CD4-positive, alpha-beta T cell treated with Interleukin-6 at 100 ng/mL for 8 hours (primary cell): ENCODE data around the gene ERBIN.
A peak's percentile ranks its signal among the peaks of the same experiment; 100 is the strongest.
"Not testable (repeated sequence)": the region's sequence is repeated elsewhere in the genome, so short reads cannot be mapped to it uniquely, and the experiment has no call there.

Source experiments
- DNase-seq: peaks from one replicate; pipeline ENCODE4 v3.0.0-alpha.2; 2020; ENCODE audit warnings: mixed read lengths, low spot score

Gene ERBIN

DNA sequence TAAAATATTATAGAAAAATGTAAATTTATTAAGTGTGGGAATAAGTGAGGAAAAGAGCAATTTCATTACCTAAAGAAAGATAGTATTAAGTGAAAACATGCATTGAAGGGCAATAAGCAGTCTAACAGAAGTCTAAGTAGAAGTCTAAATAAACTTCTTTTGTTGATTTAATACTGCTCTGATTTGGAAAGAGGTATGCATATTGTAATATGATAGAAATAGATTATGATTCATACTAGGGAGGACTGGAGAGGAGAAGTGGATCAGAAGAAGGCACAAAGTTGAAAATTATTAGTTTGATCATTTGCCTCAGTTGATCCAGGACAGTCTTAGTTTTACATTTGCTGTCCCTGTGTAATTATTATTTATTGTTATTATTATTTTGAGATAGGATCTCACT, 6.6 kb upstream of the ERBIN start:
- DNase-seq: no peak

DNA sequence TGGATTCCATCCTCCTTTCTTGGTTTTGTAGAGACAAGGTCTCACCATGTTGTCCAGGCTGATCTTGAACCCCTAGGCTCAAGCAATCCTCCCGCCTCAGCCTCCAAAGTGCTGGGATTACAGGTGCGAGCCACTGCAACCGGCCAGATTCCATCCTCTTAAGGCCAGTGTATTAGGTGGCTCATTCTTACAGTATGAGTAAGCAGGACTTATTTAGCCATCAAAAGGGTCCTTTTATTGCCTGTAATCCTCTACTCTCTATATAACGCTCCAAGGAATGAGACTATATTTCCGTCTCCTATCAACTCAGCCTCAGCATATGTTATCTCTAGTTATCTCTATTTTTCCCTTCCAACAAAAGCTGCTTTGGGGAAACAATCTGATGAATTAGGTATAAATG, 3.0 kb upstream of the ERBIN start:
- no peak for DNase-seq

DNA sequence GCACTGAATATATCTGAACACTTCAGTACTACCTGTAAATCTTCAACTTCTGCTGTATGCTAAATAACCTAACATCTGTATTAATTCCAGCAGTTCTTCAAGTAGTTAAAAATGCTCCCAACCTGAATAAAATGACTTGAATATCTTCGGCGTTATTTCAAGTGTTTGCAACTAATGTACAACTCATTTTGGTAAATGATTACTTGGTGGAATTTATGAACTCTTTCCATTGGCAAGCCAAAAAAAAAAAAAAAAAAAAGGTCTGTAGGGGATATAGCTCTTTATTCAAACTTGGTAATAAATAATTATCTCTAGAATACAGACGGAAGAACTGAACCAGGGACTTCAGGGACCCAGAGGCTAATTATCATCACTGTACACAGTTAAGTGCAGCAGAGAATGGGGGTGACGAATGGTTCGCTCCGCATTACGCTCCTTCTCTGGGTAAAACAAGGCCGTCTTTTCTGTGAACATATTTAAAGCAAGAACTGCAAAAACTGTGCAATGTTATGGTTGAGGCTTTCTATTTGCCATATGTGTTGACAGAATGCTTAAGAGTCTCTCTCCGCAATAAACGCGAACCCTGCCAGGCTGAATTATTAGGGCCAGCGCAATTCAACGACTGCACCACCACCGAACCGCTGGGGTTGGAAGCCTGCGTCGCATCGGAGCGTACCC, 1.9 kb upstream of the ERBIN start:
- DNase-seq: no peak

DNA sequence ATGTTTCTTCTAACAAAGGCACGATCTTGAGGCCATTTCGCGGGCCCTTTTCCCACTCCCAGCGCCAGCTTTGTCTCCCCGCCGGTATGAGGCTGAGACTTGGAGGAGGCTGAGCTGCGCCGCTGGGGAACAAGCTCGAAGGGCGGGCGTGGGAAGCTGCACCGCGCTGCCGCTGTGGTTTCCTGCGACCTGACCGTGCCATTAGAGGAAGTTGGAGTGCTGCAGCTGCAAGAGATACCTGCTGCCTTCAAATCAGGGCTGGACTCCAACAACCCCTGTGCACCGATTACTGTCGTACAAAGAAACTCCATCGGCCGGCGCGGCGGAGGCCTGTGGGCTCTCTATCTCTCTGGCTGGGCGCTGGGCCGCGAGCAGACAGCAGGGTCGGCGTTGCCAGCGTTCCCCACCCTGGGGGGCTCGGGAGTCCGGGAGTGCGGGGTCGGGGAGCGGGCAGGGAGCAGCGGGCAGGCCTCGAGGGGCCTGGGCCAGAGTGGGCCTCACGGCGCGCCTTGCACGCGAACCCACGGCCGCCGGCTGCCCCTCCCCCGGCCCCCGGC, 1.3 kb upstream of the ERBIN start:
- peak; percentile 77 for DNase-seq

DNA sequence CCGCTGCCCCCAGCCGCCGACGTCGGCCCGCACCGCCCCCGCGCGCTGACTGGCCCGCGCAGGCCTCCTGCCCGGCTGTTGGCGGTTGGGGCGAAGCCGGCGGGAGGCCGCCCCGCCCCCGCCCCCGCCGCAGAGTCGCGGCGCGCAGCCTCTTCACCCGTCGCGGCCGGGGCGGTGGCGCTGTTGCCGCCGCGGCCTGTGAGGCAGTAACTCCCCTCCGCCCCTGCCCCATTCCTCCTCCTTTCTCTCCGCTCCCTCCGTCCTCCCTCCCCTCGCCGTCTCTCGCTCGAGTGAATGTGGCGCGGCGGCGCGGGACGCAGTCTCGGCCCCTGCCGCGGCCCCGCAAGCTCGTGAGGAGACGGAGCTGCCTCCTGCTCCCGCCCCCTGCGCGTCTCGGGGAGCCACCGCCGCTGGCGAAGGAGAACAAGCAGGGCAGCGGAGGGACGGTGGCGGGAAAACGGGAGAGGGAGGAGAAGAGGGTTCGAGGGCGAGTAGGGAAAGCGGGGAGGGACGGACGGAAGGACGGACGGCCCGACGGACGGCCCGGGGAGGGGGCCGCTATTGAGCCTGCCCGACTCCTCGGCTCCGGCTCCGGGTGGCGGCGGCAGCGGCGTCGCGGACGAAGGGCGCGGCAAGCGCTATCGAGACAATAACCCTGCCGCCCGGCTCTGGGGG, 637 bp upstream of the ERBIN start:
- DNase-seq: peak; percentile 77

DNA sequence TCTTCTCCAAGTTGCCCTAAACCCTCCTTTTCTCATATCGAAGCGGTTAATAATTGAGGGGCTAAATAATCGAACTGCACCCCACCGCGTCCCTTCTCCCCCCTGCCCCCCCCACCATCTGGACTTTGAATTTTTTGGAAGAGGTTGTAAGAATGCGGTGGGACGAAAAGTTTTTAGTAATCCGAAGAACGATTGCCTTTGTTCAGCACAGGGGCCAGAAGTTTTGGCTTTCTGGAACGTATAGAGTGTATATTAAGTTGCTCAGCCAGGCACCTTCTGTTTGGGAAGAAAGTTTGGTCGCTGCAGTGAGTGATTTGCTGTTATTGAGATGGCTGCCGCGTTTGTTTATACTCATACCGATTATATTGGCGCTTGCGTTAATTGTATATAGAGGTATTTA, 518 bp downstream of the ERBIN start:
- peak; percentile 3 for DNase-seq

DNA sequence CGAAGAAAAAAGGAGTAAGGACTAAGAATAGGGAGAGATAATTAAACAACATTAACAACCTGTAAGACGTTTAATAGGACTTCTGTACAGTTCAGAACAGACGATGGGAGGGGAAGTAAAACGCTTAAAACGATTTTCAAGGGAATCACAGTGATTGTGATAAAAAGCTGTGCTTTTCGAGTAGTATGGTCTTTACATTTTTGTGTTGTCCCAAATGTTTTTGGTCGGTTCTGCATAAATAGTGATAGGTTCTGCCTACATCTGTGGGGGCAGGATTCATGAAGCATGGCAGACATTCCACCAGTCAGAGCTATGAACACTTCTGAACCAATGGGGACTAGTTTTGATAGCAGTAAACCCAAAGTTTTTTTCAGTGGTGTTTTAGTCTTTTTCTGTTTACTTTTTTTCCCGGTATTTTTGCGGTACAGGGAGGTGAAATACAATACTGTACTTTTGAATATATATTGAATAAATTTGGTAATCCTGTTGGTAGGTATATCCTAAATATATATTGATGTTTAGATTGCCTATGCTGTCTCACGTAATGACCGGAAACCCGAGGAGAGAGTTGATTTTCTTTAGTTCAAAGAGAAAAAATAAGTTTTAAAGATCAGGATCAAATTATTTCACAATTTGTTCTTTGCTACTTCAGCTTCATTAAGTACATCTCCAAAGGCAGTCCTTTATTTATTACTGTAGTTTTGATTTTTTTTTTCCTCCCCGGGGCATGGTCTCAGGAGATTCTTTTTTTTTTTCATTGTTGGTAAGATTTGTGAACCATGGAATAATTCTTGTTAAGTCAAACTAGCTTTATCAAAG, 1.3 kb downstream of the ERBIN start:
- DNase-seq: peak; percentile 36

DNA sequence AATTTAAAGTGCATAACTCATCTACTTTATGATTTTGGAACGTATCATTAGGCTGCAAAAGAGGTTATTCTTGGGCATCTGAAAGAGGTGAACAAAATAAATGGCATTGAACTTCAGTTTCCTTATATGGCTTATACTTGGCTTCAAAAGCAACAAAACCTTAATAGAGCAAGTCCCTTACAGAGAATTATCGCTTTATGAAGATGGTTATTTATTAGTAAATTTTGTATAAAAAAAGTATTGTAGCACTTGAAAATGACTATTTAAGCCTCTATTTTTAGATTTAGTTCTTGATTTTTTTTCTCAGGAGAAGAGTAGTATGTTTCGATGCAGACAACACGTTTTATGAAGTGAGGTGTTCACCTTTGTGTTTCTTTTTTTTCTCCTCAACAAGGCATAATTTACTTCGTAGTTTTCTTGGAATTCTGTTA, 2.0 kb downstream of the ERBIN start:
- DNase-seq: no peak

DNA sequence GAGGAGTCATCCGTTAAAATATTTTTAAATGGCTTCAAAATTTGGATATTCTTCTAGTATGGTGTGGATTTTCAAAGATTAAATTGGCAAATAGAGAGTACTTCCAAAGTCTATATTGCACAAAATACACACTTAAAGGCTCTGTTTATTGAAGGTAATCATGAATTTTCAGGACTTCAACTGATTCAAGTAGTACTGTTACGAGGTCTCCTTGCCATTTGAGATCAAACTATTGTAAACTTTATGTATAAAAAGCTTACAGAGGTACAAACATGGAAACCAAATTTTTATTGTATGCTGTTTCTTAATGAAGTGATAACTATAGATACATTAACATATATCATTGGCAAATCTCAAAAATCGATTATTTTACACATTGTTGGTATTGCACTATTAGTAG, 2.5 kb downstream of the ERBIN start:
- DNase-seq: no peak

DNA sequence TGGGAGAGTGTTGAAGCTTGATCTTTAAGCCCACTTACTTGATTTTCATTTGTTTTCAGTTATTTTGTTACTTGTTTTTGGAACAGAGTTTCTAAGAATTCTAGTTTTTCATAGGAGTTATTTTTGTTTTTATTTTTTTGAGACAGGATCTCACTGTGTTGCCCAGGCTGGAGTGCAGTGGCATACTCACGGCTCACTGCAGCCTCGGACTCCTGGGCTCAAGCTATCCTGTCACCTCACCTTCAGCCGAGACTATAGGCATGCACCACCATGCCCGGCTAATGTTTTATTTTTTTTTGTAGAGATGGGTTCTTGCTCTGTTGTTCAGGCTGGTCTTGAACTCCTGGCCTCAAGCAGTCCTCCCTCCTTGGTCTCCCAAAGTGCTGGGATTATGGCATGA, 6.3 kb downstream of the ERBIN start:
- no peak for DNase-seq

DNA sequence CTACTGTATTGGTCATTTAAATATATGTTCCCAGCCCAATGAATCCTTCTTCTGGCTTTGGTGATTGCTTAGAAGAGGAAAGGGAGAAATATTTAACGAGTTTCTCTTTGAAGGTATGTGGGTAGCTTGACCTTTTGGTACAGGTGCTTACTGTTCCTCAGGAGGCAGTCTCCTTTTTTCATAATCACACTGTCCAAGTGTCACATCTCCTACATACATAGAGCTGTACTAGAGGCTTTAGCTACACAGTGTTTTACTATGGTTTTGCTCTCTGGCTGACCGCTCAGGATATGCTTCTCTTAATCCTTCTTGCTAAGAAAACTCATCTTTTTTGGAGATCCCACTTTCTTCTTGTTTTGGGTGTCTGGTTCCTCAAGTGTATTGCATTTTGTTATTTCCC, 6.9 kb downstream of the ERBIN start:
- no peak for DNase-seq

DNA sequence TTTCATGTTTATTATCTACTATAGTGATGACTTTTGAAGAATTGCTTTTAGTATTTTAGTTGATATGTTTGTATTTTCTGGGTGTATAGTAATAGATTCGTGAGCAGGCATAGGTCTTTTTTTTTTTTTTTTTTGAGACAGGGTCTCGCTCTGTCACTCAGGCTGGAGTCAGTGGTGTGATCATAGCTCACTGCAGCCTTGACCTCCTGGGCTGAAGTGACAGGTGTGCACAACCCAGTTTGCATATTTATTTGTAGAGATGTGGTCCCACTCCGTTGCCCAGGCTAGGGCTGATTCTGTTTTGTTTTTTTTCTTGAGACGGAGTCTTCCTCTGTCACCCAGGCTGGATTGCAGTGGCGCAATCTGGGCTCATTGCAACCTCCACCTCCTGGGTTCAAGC, 11.9 kb downstream of the ERBIN start:
- DNase-seq: no peak

DNA sequence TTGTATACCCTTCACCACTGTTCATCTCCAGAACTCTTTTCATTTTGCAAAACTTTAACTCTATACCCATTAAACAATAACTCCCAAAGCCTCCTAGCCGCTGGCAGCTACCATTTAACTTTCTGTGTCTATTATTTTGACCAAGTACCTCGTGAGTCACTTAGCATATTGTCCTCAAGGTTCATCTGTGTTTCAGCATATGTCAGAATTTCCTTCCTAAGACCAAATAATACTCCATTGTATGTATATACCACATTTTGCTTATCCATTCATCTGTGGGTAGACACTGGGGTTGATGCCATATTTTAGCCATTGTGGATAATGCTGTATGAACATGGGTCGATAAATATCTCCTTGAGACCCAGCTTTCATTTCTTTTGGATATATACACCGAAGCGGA, 17.4 kb downstream of the ERBIN start:
- DNase-seq: no peak

DNA sequence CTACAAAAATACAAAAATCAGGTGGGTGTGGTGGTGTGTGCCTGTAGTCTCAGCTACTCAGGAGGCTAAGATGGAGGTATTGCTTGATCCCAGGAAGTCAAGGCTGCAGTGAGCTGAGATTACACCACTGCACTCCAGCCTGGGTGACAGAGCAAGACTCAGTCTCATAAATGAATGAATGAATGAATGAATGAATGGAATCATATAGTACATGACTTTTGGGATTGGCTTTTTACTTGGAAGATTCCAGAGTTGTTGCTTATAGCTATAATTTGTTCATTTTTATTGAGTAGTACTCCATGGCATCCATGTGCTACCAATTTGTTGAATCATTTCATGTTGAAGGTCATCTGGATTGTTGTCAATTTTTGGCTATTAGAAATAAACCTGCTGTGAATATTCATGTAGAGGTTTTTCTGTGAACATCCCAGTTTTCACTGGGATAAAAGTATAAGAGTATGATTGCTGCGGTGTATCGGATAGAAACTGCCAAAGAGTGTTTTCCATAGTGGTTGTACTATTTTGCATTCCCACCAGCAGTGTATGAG, 19.9 kb downstream of the ERBIN start:
- DNase-seq: no peak

DNA sequence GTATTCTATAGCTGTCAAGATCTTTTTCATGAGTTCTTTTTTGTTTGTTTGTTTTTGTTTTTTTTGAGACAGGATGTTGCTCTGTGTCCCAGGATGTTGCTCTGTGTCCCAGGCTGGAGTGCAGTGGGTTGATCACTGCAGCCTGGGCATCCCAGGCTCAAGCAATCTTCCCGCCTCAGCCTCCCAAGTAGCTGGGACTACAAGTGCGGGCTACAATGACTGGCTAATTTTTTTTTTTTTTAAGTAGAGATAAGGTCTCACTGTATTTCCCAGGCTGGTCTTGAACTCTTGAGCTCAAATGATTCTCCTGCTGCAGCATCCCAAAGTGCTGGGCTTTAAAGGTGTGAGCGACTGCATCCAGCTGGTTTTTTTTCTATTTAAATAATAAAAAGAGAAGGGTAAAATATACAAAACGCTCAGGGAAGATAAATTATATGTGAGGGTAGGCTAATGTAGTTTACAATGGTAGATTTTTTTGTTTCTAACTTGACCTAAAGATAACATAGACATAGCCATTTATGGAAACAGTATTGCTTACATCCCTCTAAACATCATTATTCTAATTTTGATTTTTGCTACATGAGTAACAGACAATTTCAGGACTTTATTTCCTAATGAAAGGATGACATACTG, 21.9 kb downstream of the ERBIN start:
- no peak for DNase-seq

DNA sequence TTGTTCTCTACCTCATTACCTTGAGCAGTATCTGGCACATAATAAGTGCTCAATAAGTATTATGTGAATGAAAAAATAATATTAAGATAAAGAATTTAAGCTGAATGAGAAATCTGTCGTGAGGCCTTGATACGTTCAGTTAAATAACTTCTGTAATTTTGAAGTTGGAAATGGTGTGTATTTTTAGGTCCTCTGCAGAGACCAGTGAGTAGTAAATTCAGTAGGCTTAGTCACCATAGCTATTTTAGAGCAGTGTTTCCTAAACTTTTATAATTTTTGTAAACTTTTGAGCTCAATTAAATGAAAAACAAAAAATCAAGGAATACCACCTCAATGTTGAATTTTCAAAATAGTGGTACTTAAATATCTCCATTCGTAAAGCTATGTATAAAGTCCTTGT, 25.0 kb downstream of the ERBIN start:
- DNase-seq: no peak

DNA sequence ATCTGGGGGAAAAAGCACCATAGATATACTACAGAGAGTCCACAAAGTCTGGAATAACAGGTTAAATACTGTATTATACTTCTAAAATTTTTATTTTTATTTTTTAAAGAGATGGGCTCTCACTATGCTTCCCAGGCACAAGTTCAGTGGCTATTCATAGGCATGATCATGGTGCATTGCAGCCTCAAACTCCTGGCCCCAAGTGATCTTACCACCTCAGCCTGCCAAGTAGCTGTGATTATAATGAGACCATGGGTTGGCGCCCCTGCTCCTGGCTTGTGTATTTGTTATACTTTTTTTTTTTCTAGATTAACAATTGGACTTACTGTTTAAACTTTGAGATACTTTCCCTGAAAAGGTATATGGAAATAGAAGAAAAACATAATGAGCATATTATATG, 25.9 kb downstream of the ERBIN start:
- no peak for DNase-seq

DNA sequence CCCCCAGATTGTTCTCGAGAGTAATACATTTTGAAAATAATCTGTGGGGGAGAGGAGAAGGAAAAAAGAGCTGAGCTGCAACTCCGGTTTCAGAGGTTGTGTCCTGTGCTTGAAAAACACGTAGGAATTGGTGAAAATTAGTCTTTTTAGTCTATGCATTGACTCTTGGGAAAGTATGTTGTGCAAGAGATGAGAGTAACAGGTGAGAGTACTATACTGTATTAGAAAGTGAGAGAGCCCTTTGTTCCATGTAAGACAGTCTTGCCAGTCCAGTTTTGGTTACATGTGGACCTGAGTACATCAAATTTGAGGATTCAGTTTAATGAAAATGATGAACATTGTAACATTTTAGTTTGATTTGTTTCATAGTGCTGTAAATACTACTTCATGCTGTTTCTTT, 27.8 kb downstream of the ERBIN start:
- DNase-seq: no peak

DNA sequence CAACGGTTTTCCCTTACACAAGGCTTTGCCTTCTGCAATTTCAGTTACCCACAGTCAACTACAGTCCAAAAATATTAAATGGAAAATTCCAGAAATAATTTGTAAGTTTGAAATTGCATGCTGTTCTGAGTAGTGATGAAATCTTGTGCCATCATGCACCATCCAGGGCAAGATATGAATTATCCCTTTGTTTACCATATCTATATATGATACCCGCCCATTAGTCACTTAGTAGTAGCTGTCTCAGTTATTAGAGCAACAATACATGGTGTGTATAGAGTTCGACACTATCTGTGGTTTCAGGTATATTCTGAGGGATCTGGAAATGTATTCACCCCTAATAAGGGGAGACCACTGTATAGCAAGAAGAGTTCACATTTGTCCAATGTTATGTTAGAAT, 29.4 kb downstream of the ERBIN start:
- DNase-seq: no peak

DNA sequence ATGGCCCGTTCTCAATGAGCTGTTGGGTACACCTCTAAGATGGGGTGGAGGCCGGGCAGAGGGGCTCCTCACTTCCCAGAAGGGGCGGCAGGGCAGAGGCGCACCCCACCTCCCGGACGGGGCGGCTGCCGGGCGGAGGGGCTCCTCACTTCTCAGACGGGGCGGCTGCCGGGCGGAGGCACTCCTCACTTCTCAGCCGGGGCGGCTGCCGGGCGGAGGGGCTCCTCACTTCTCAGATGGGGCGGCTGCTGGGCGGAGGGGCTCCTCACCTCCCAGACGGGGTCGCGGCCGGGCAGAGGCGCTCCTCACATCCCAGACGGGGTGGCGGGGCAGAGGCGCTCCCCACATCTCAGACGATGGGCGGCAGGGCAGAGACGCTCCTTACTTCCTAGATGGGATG, 31.3 kb downstream of the ERBIN start:
- DNase-seq: not testable (repeated sequence)

DNA sequence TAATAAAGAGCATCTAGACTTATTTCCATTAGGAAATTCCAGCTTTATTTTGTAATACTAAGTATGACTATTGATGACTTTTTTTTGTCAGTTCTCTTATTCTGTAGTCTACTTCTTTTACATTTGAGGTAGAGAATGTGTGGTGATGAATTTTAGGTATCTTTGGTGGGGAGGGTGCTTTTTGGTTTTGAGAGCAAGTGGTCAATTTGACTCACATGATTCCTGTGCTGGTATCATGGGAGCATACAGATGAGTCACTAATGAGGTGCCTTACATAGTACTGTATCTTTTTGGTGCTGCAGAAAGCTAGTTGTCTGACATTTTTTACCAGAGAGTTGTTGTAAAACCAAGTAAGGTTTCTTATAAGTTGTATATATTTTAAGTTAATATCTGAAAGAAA, 35.3 kb downstream of the ERBIN start:
- DNase-seq: no peak
